ENCODE data around the gene SH3GL3.

SH3GL3 gene

GRCh38 chr15:83571820-83572707 lies 124.9 kb downstream of the SH3GL3 start:
- DNase-seq: no peak

GRCh38 chr15:83574345-83574744 lies 127.2 kb downstream of the SH3GL3 start:
- DNase-seq: no peak

GRCh38 chr15:83578691-83579090 lies 131.6 kb downstream of the SH3GL3 start:
- DNase-seq: no peak

GRCh38 chr15:83581381-83581780 lies 134.2 kb downstream of the SH3GL3 start:
- DNase-seq: no peak

GRCh38 chr15:83582381-83582780 lies 135.2 kb downstream of the SH3GL3 start:
- DNase-seq: no peak

- no peak for DNase-seq
Measured at GRCh38 chr15:83585601-83586335, 138.6 kb downstream of the SH3GL3 start.

- no peak for DNase-seq
Measured at GRCh38 chr15:83587091-83587490, 139.9 kb downstream of the SH3GL3 start.

- no peak for DNase-seq
Measured at GRCh38 chr15:83588441-83588840, 141.3 kb downstream of the SH3GL3 start.

- DNase-seq: no peak
Measured at GRCh38 chr15:83592370-83593040, 145.4 kb downstream of the SH3GL3 start.

- DNase-seq: no peak
Measured at GRCh38 chr15:83595191-83595590, 148.1 kb downstream of the SH3GL3 start.

GRCh38 chr15:83598031-83598430 lies 150.9 kb downstream of the SH3GL3 start:
- DNase-seq: no peak

- no peak for DNase-seq
Measured at GRCh38 chr15:83602021-83602420, 154.9 kb downstream of the SH3GL3 start.

GRCh38 chr15:83604549-83604948 lies 157.4 kb downstream of the SH3GL3 start:
- no peak for DNase-seq

- DNase-seq: no peak
Measured at GRCh38 chr15:83605111-83605945, 158.2 kb downstream of the SH3GL3 start.

GRCh38 chr15:83610132-83610531 lies 163.0 kb downstream of the SH3GL3 start:
- no peak for DNase-seq

- DNase-seq: no peak
Measured at GRCh38 chr15:83610901-83611685, 164.0 kb downstream of the SH3GL3 start.

- DNase-seq: no peak
Measured at GRCh38 chr15:83612226-83612625, 165.1 kb downstream of the SH3GL3 start.

GRCh38 chr15:83612898-83613635 lies 165.9 kb downstream of the SH3GL3 start:
- no peak for DNase-seq

- no peak for DNase-seq
Measured at GRCh38 chr15:83613714-83614113, 166.6 kb downstream of the SH3GL3 start.

- DNase-seq: no peak
Measured at GRCh38 chr15:83616840-83617239, 169.7 kb downstream of the SH3GL3 start.

- no peak for DNase-seq
Measured at GRCh38 chr15:83626171-83626802, 179.1 kb downstream of the SH3GL3 start.
